Fibroblast of the conjunctiva (primary cell): Measurements from ENCODE around the gene ZACN.
"Not testable (repeated sequence)": the region's sequence is repeated elsewhere in the genome, so short reads cannot be mapped to it uniquely, and the experiment has no call there.

Experiments used
- DNase-seq: peaks from one replicate; pipeline ENCODE4 v3.0.0-alpha.2; 2010; ENCODE audit warnings: low read depth

Gene ZACN

GRCh38 chr17:76078860-76079534 lies at the start of gene ZACN:
Gene ZACN (plus strand): TSS chr17:76079182. CDS start chr17:76079265, 83 bp downstream.
- no peak for DNase-seq

- DNase-seq: no peak
Measured at GRCh38 chr17:76032073-76032779, 46.8 kb upstream of the ZACN start.

- DNase-seq: no peak
Measured at GRCh38 chr17:76032780-76033108, 46.2 kb upstream of the ZACN start.

GRCh38 chr17:76033139-76033538 lies 45.8 kb upstream of the ZACN start:
- no peak for DNase-seq

GRCh38 chr17:76034428-76035350 lies 44.3 kb upstream of the ZACN start:
- no peak for DNase-seq

- DNase-seq: no peak
Measured at GRCh38 chr17:76036497-76037261, 42.3 kb upstream of the ZACN start.

- no peak for DNase-seq
Measured at GRCh38 chr17:76038050-76038449, 40.9 kb upstream of the ZACN start.

- no peak for DNase-seq
Measured at GRCh38 chr17:76039121-76039520, 39.9 kb upstream of the ZACN start.

GRCh38 chr17:76040376-76040775 lies 38.6 kb upstream of the ZACN start:
- DNase-seq: no peak

GRCh38 chr17:76042868-76043267 lies 36.1 kb upstream of the ZACN start:
- not testable (repeated sequence) for DNase-seq

- DNase-seq: not testable (repeated sequence)
Measured at GRCh38 chr17:76044475-76045007, 34.4 kb upstream of the ZACN start.

GRCh38 chr17:76046064-76046463 lies 32.9 kb upstream of the ZACN start:
- DNase-seq: no peak

- no peak for DNase-seq
Measured at GRCh38 chr17:76048025-76048605, 30.9 kb upstream of the ZACN start.

GRCh38 chr17:76048711-76049110 lies 30.3 kb upstream of the ZACN start:
- DNase-seq: no peak

- DNase-seq: no peak
Measured at GRCh38 chr17:76049239-76049638, 29.7 kb upstream of the ZACN start.

GRCh38 chr17:76049836-76050537 lies 29.0 kb upstream of the ZACN start:
- no peak for DNase-seq

GRCh38 chr17:76050538-76051467 lies 28.2 kb upstream of the ZACN start:
- DNase-seq: no peak

- DNase-seq: no peak
Measured at GRCh38 chr17:76051561-76051960, 27.4 kb upstream of the ZACN start.

- DNase-seq: peak; percentile 61
Measured at GRCh38 chr17:76053246-76054111, 25.5 kb upstream of the ZACN start.
